B cell (primary cell): ENCODE data around the gene PNPO. TPM values are rescaled to one million over a fixed set of nuclear protein-coding genes. Genes with fewer than 3 reads are reported as not detected.

Experiments
- ATAC-seq: fragments of 200-7000 bp; cut with Tn5 transposase; one replicate; pipeline ENCODE4 v1.10.0; 2021; ENCODE audit warnings: low read depth, mild to moderate bottlenecking, moderate number of reproducible peaks, moderate library complexity
- CTCF ChIA-PET: fragments of 350-600 bp; sonication (Branson Sonifier 250); formaldehyde crosslinking; loops from one replicate; lab custom pipeline; 2021; ENCODE audit warnings: antibody characterized with exemption, inconsistent platforms; lab: Charles Lee
- POLR2A ChIA-PET: fragments of 350-600 bp; sonication (Branson Sonifier 250); formaldehyde crosslinking; loops from one replicate; lab custom pipeline; 2021; ENCODE audit warnings: antibody characterized with exemption; lab: Charles Lee
- DNase-seq: peaks from one replicate; pipeline ENCODE4 v3.0.0; 2013
- H2AFZ ChIP-seq: 2 replicates; pipeline ENCODE4 v1.6.1; 2012; ENCODE audit warnings: mild to moderate bottlenecking, low read depth, low read length; ENCODE audit not compliant: insufficient read depth, poor library complexity, severe bottlenecking
- H3K27ac ChIP-seq, 2 donors: 1 replicate in 1 of 2; 2 replicates in 1 of 2; pipeline ENCODE4 v1.5.1; 2012 to 2013; ENCODE audit warnings: low read length in 2 of 2, mild to moderate bottlenecking in 2 of 2, moderate library complexity in 1 of 2
- H3K27me3 ChIP-seq, 4 experiments: fragments of 200-600 bp in 1 of 4; sonication (generic) in 1 of 4; replicated peaks in 1 of 4; 1 replicate in 2 of 4; 2 replicates in 2 of 4; pipeline versions ENCODE4 v1.6.1 to v1.7.0; 2013 to 2016; ENCODE audit warnings: low read length in 3 of 4, mild to moderate bottlenecking in 2 of 4, mixed read lengths in 1 of 4, moderate library complexity in 1 of 4; ENCODE audit not compliant: insufficient read depth in 4 of 4, control insufficient read depth in 3 of 4; ENCODE audit errors: control extremely low read depth in 1 of 4
- H3K36me3 ChIP-seq, 2 experiments: replicated peaks in 1 of 2; 1 replicate in 1 of 2; 2 replicates in 1 of 2; pipeline versions ENCODE4 v1.6.1 to v1.7.1; 2013; ENCODE audit warnings: low read length in 1 of 2; ENCODE audit not compliant: insufficient read depth in 2 of 2, control insufficient read depth in 1 of 2; ENCODE audit errors: control extremely low read depth in 1 of 2, extremely low read depth in 1 of 2
- H3K4me1 ChIP-seq, 2 donors: fragments of 200-600 bp in 1 of 2; sonication (generic) in 1 of 2; 1 replicate in 1 of 2; 2 replicates in 1 of 2; pipeline versions ENCODE4 v1.5.1 to v1.6.1; 2013 to 2017; ENCODE audit warnings: low read length in 2 of 2; ENCODE audit not compliant: control insufficient read depth in 2 of 2, insufficient read depth in 2 of 2
- H3K4me2 ChIP-seq: replicated peaks from 2 replicates; pipeline ENCODE3; 2012; ENCODE audit warnings: mild to moderate bottlenecking, low read depth, low read length; ENCODE audit not compliant: poor library complexity, severe bottlenecking
- H3K4me3 ChIP-seq, 5 experiments: fragments of 200-600 bp in 1 of 5; sonication (generic) in 1 of 5; 1 replicate in 3 of 5; 2 replicates in 2 of 5; pipeline versions ENCODE4 v1.5.1 to v1.7.0; 2011 to 2016; ENCODE audit warnings: low read length in 4 of 5, mild to moderate bottlenecking in 4 of 5, low read depth in 2 of 5, control low read depth in 1 of 5, moderate library complexity in 1 of 5; ENCODE audit not compliant: insufficient read depth in 1 of 5; ENCODE audit errors: control extremely low read depth in 1 of 5, extremely low read depth in 1 of 5
- H3K79me2 ChIP-seq: fragments of 200-600 bp; sonication (generic); one replicate; pipeline ENCODE4 v1.6.0; 2016; ENCODE audit warnings: low read length; ENCODE audit not compliant: control insufficient read depth, insufficient read depth
- H3K9ac ChIP-seq: fragments of 200-600 bp; sonication (generic); 2 replicates; pipeline ENCODE4 v1.6.1; 2017; ENCODE audit warnings: mild to moderate bottlenecking, low read length, moderate library complexity
- H3K9me3 ChIP-seq, 3 donors: one replicate each; pipeline versions ENCODE4 v1.6.1 to v1.7.1; 2013; ENCODE audit warnings: low read length in 2 of 3; ENCODE audit not compliant: control insufficient read depth in 2 of 3, insufficient read depth in 1 of 3; ENCODE audit errors: control extremely low read depth in 1 of 3
- H4K20me1 ChIP-seq: 2 replicates; pipeline ENCODE4 v1.6.0; 2012; ENCODE audit warnings: mild to moderate bottlenecking, low read length; ENCODE audit not compliant: insufficient read depth, control insufficient read depth, poor library complexity, severe bottlenecking
- H3K27ac Mint-ChIP-seq: one replicate; pipeline ENCODE4 v1.8.0; 2021; ENCODE audit warnings: mixed read lengths
- H3K27me3 Mint-ChIP-seq: one replicate; pipeline ENCODE4 v1.8.0; 2021; ENCODE audit warnings: mixed read lengths
- H3K4me1 Mint-ChIP-seq: one replicate; pipeline ENCODE4 v1.8.0; 2021; ENCODE audit warnings: mixed read lengths
- H3K4me3 Mint-ChIP-seq: one replicate; pipeline ENCODE4 v1.8.0; 2021; ENCODE audit warnings: mixed read lengths
- H3K9me3 Mint-ChIP-seq: one replicate; pipeline ENCODE4 v1.8.0; 2022; ENCODE audit warnings: mixed read lengths; ENCODE audit not compliant: insufficient read depth
- CTCF ChIP-seq: fragments of 200-600 bp; IDR thresholded peaks from one replicate; pipeline ENCODE4 v1.8.0; 2022; ENCODE audit warnings: antibody characterized with exemption, mild to moderate bottlenecking
- EZH2 ChIP-seq: IDR thresholded peaks from 2 replicates; pipeline ENCODE4 v1.6.1; 2012; ENCODE audit warnings: borderline replicate concordance, low read depth, mild to moderate bottlenecking, moderate library complexity, low read length; ENCODE audit not compliant: insufficient read depth, poor library complexity, severe bottlenecking
- WGBS: methylation state at CpG from one replicate; pipeline ENCODE4 v1.1.5; 2013; ENCODE audit warnings: missing lambda C conversion rate; ENCODE audit not compliant: insufficient coverage; 5-methylcytosine and 5-hydroxymethylcytosine counted together
- intact Hi-C: fragments of 100-400 bp; cut with micrococcal nuclease; formaldehyde crosslinking; loops from one replicate; pipeline ENCODE4 v1.10.0; 2022
- polyA plus RNA-seq: library from polyadenylated mRNA; depleted of rRNA; stranded (reverse); fragments of >200 nt; gene quantifications from 2 replicates; pipeline ENCODE4 v1.2.3, GENCODE V29; 2012
- total RNA-seq, 2 donors: library from RNA; stranded (reverse); fragments of 120-200 nt in 1 of 2; gene quantifications; 1 replicate in 1 of 2; 2 replicates in 1 of 2; pipeline versions ENCODE4 v1.2.3 to v1.2.4, GENCODE V29; 2013 to 2022

Gene PNPO
- total and polyA plus RNA-seq, 2 donors (not counting 1 experiment from before 2014, with no cell fraction given), result 8.0 to 14.7 TPM

DNA sequence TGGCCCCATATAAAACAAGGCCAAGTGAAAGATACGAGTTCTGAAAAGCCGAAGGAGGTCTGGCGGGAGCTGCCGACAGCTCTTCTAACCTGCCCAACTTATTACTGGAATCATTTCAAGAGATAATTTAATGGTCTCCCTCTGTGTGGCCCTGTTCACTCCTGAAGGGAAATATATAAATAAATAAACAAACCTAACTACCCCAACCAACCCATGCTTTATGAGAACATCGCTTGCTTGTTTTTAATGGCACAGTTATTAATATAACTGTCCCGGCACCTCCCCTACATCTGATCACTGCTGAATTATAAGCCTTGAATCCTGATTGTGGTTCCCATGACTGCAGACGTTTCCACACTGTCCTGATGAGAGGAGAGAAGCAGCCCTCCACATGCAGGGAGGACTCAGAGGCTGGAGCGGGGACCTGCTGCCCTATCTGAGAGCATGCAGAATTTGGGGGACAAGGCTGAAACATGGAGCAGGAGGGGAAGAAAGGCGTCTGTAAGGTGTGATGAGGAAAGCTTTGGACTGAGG lies 51.7 kb downstream of the PNPO start:
- Histone ChIP-seq H3K36me3 (no peaks in the 10 kb centered on the region), H3K79me2 (no peaks in the 10 kb centered on the region), H3K27me3 (peaks cover 0 to 26% (median 0%) of the 10 kb centered on the region in 4 experiments), H3K4me3 (no peak overlapping the region), H3K9me3 (no peaks in the 10 kb centered on the region), H3K4me2 (no peak overlapping the region), H2AFZ (no peak overlapping the region), H3K27ac (no peak overlapping the region), H4K20me1 (no peaks in the 10 kb centered on the region), H3K9ac (no peak overlapping the region), H3K4me1 (no peaks in the 10 kb centered on the region)
- 80% methylated on average over 4 of the region's 9 CpGs for WGBS
- H3K9me3 Mint-ChIP-seq, result no peaks in the 10 kb centered on the region
- POLR2A ChIA-PET, result no interaction called here
- intact Hi-C loops, result no loop called here
- no peak overlapping the region for H3K4me3 Mint-ChIP-seq
- no peak overlapping the region for H3K27ac Mint-ChIP-seq
- peaks cover 18% of the 10 kb centered on the region for H3K27me3 Mint-ChIP-seq
- CTCF ChIA-PET, result no interaction called here
- TF ChIP-seq CTCF, result no peak
- no peak for TF ChIP-seq EZH2
- DNase-seq, result no peak
- ATAC-seq, result no peak
- H3K4me1 Mint-ChIP-seq, result no peaks in the 10 kb centered on the region

DNA sequence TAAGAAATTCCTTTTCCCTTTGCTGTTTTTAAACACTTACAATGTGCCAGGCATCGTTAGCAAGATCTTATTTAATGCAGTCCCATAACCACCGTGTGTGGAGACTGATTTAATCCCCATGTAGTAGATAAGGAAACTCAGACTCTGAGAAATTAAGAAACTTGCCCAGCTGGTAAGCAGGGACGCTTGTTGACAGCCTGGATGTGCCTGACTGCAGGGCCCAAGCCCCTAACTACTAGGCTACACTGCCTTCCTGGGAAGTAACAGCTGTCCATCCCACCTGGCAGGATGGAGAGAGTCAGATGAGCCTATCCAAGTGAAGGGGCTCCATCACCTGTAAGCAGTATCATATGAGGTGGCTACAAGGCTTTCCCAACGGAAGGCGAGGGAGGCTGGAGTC lies 52.6 kb downstream of the PNPO start:
- Histone ChIP-seq H3K4me2 (no peak overlapping the region), H3K4me3 (no peak overlapping the region), H2AFZ (no peak overlapping the region), H3K27ac (no peak overlapping the region), H3K36me3 (no peaks in the 10 kb centered on the region), H3K27me3 (peaks cover 0 to 26% (median 0%) of the 10 kb centered on the region in 4 experiments), H3K9ac (no peak overlapping the region), H3K4me1 (no peaks in the 10 kb centered on the region), H3K79me2 (no peaks in the 10 kb centered on the region), H3K9me3 (no peaks in the 10 kb centered on the region), H4K20me1 (no peaks in the 10 kb centered on the region)
- DNase-seq, result no peak
- Mint-ChIP-seq H3K9me3 (no peaks in the 10 kb centered on the region), H3K4me1 (no peaks in the 10 kb centered on the region), H3K27me3 (peaks cover 18% of the 10 kb centered on the region), H3K27ac (no peak overlapping the region), H3K4me3 (no peak overlapping the region)
- no peak for ATAC-seq
- ChIA-PET CTCF (interaction anchor here (1.2 kb wide), 1 partner anchor 80 kb away, joined by 3 read pairs; no protein-coding TSS in a partner anchor), POLR2A (no interaction called here)
- 88% methylated on average over 3 of the region's 5 CpGs for WGBS
- intact Hi-C loops, result no loop called here
- TF ChIP-seq EZH2, result no peak
- no peak for TF ChIP-seq CTCF
